DND-41 (cell line): ENCODE data around the gene PKD1.
A peak's percentile ranks its signal among the peaks of the same experiment; 100 is the strongest.

Source experiments
- ATAC-seq: fragments of 200-7000 bp; cut with Tn5 transposase; 3 replicates; pipeline ENCODE4 v1.9.1; 2021; ENCODE audit warnings: low read depth; ENCODE audit not compliant: insufficient read depth
- DNase-seq: peaks from one replicate; pipeline ENCODE4 v3.0.0-alpha.2; 2020
- H2AFZ ChIP-seq: 2 replicates; pipeline ENCODE4 v1.6.0; 2012; ENCODE audit warnings: low read depth, low read length
- H3K27ac ChIP-seq: 2 replicates; pipeline ENCODE4 v1.5.1; 2012; ENCODE audit warnings: low read length, inconsistent platforms
- H3K27me3 ChIP-seq: fragments of 200-600 bp; sonication (generic); 2 replicates; pipeline ENCODE4 v1.6.0; 2012; ENCODE audit warnings: low read length, mild to moderate bottlenecking, inconsistent platforms; ENCODE audit not compliant: insufficient read depth, poor library complexity
- H3K36me3 ChIP-seq: 2 replicates; pipeline ENCODE4 v1.5.1; 2012; ENCODE audit warnings: low read length, inconsistent platforms; ENCODE audit not compliant: insufficient read depth
- H3K4me1 ChIP-seq: 2 replicates; pipeline ENCODE4 v1.5.1; 2012; ENCODE audit warnings: mild to moderate bottlenecking, low read length; ENCODE audit not compliant: insufficient read depth
- H3K4me2 ChIP-seq: 2 replicates; pipeline ENCODE4 v1.6.0; 2012; ENCODE audit warnings: mild to moderate bottlenecking, moderate library complexity, low read length, inconsistent platforms; ENCODE audit not compliant: insufficient read depth
- H3K4me3 ChIP-seq, 2 experiments: fragments of 200-600 bp in 1 of 2; shearing (Covaris generic) in 1 of 2; 2 replicates each; pipeline ENCODE4 v1.5.1; 2012 to 2016; ENCODE audit warnings: inconsistent platforms in 2 of 2, low read length in 2 of 2, mild to moderate bottlenecking in 2 of 2, low read depth in 1 of 2, moderate library complexity in 1 of 2
- H3K79me2 ChIP-seq: 2 replicates; pipeline ENCODE4 v1.6.0; 2012; ENCODE audit warnings: low read length, inconsistent platforms; ENCODE audit not compliant: insufficient read depth
- H3K9ac ChIP-seq: 2 replicates; pipeline ENCODE4 v1.6.0; 2012; ENCODE audit warnings: low read depth, mild to moderate bottlenecking, inconsistent platforms, low read length, moderate library complexity
- H3K9me3 ChIP-seq: 2 replicates; pipeline ENCODE4 v1.5.1; 2012; ENCODE audit warnings: low read length, moderate library complexity, mild to moderate bottlenecking, inconsistent platforms; ENCODE audit not compliant: insufficient read depth, severe bottlenecking
- H4K20me1 ChIP-seq: 2 replicates; pipeline ENCODE4 v1.6.0; 2012; ENCODE audit warnings: low read length; ENCODE audit not compliant: insufficient read depth
- CTCF ChIP-seq: IDR thresholded peaks from 2 replicates; pipeline ENCODE4 v1.5.1; 2012; ENCODE audit warnings: borderline replicate concordance, low read length, moderate library complexity, mild to moderate bottlenecking; ENCODE audit not compliant: poor library complexity, severe bottlenecking; ENCODE audit errors: extremely low read depth
- EZH2 ChIP-seq: IDR thresholded peaks from 3 replicates; pipeline ENCODE4 v1.6.1; 2012; ENCODE audit warnings: borderline replicate concordance, low read depth, mild to moderate bottlenecking, moderate library complexity, low read length, inconsistent platforms; ENCODE audit not compliant: severe bottlenecking

Gene PKD1

GRCh38 chr16:2058420-2058819 lies 77.3 kb downstream of the PKD1 start:
- H3K27me3 ChIP-seq: no peaks in the 10 kb centered on the region
- peaks cover 7% of the 10 kb centered on the region; the same call in 1 of the 2 replicates for H4K20me1 ChIP-seq
- no peaks in the 10 kb centered on the region for H3K9me3 ChIP-seq
- no peaks in the 10 kb centered on the region for H3K79me2 ChIP-seq
- peaks cover 64% of the 10 kb centered on the region for H3K36me3 ChIP-seq
- DNase-seq: no peak
- H3K4me2 ChIP-seq: no peak overlapping the region
- TF ChIP-seq CTCF: no peak
- no peak for TF ChIP-seq EZH2
- H2AFZ ChIP-seq: no peak overlapping the region
- no peak overlapping the region for H3K27ac ChIP-seq
- H3K4me1 ChIP-seq: no peaks in the 10 kb centered on the region
- no peak for ATAC-seq
- H3K9ac ChIP-seq: no peak overlapping the region
- no peak overlapping the region for H3K4me3 ChIP-seq

- H2AFZ ChIP-seq: no peak overlapping the region
- H3K27me3 ChIP-seq: no peaks in the 10 kb centered on the region
- no peak overlapping the region for H3K27ac ChIP-seq
- no peaks in the 10 kb centered on the region for H3K9me3 ChIP-seq
- no peaks in the 10 kb centered on the region for H3K4me1 ChIP-seq
- ATAC-seq (no peak; the same call in 2 of the 3 replicates), DNase-seq (no peak)
- H3K4me2 ChIP-seq: no peak overlapping the region
- H3K9ac ChIP-seq: no peak overlapping the region
- TF ChIP-seq EZH2 (no peak), CTCF (no peak)
- H3K79me2 ChIP-seq: no peaks in the 10 kb centered on the region
- no peak overlapping the region for H3K4me3 ChIP-seq
- peaks cover 7% of the 10 kb centered on the region; the same call in 1 of the 2 replicates for H4K20me1 ChIP-seq
- H3K36me3 ChIP-seq: peaks cover 69% of the 10 kb centered on the region
These were observed 78.3 kb downstream of the PKD1 start for GRCh38 chr16:2057438-2057837.

- ATAC-seq (no peak), DNase-seq (no peak)
- Histone ChIP-seq H3K4me1 (no peaks in the 10 kb centered on the region), H3K36me3 (peaks cover 72% of the 10 kb centered on the region), H2AFZ (no peak overlapping the region), H3K27me3 (no peaks in the 10 kb centered on the region), H3K27ac (no peak overlapping the region), H4K20me1 (peaks cover 7% of the 10 kb centered on the region; the same call in 1 of the 2 replicates), H3K4me2 (no peak overlapping the region), H3K4me3 (no peak overlapping the region), H3K79me2 (no peaks in the 10 kb centered on the region), H3K9me3 (no peaks in the 10 kb centered on the region), H3K9ac (no peak overlapping the region)
- no peak for TF ChIP-seq EZH2
- peak; percentile 32 for TF ChIP-seq CTCF
These were observed 78.9 kb downstream of the PKD1 start for GRCh38 chr16:2056681-2057407.
